ENCODE results near the gene RBM33. TPM values are rescaled to one million over a fixed set of nuclear protein-coding genes. Genes with fewer than 3 reads are reported as not detected.

RBM33 gene
- total RNA-seq, 2 experiments from 2014 or later, result 67.6 to 81.1 TPM

DNA sequence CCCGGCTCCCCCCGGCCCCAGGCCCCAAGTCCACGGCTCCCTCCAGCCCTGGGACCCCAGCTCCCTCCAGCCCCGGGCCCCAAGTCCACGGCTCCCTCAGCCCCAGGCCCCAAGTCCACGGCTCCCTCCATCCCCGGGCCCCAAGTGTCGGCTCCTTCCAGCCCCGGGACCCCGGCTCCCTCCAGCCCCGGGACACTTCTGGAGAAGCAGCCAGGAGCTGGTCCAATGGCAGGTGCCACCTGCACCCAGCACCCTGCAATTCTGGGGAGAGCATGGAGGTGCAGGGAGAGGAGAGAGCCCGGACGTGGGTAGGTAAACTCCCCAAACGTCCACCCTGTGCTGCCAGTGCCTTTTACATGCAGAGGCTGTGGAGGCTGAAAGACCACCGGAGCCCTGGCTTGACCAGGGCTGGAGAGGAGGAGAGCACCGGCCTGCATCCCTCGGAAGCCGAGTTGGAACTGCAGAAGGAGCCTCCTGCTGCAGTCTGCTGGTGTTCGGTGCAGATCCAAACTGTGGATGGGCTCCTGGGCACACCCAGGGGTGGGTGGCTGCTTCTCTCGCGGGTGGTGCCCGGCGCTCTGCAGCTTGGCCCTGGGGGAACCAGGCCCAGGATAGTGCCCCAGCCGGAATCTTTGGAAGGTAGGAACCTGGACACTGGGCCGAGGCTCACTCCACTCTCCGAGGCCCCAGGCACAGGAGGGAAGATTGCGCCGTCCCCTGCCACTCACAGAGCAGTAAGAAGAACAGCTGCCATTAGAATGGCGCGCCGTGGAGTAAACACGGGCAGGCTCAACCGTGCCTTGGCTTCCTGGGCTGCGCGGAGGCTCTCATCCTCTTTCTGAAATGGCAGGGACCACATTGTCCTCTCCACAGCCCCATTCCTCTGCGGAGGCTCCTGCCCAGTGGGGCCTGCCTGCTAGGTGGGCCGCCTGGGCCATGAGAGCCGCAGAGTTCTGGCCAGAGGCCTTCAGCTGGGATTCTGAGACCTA, 153.1 kb downstream of the RBM33 start:
- CTCF ChIA-PET, result interaction anchor here (0.7 to 1.6 kb wide), 2 partner anchors 199 to 888 kb away, joined by 3 read pairs; no protein-coding TSS in a partner anchor
- no peaks in the 10 kb centered on the region for H3K4me1 Mint-ChIP-seq
- DNase-seq (no peak), ATAC-seq (peak; percentile 14)
- H3K36me3 Mint-ChIP-seq (ENCODE audit: low read depth), result no peaks in the 10 kb centered on the region
- POLR2A ChIA-PET, result interaction anchor here (0.6 kb wide), 1 partner anchor 1616 kb away, joined by 3 read pairs; no protein-coding TSS in a partner anchor
- no peak overlapping the region for H3K4me3 Mint-ChIP-seq
- intact Hi-C loops (cut with DNase I, micrococcal nuclease), result loop anchor here (1.0 to 5.0 kb wide), 2 partner anchors 675 to 1019 kb away; no protein-coding TSS in a partner anchor
- H3K27ac Mint-ChIP-seq, result no peak overlapping the region
- peaks cover 31% of the 10 kb centered on the region for H3K27me3 Mint-ChIP-seq
- no peaks in the 10 kb centered on the region for H3K9me3 Mint-ChIP-seq (ENCODE audit: low read depth)

DNA sequence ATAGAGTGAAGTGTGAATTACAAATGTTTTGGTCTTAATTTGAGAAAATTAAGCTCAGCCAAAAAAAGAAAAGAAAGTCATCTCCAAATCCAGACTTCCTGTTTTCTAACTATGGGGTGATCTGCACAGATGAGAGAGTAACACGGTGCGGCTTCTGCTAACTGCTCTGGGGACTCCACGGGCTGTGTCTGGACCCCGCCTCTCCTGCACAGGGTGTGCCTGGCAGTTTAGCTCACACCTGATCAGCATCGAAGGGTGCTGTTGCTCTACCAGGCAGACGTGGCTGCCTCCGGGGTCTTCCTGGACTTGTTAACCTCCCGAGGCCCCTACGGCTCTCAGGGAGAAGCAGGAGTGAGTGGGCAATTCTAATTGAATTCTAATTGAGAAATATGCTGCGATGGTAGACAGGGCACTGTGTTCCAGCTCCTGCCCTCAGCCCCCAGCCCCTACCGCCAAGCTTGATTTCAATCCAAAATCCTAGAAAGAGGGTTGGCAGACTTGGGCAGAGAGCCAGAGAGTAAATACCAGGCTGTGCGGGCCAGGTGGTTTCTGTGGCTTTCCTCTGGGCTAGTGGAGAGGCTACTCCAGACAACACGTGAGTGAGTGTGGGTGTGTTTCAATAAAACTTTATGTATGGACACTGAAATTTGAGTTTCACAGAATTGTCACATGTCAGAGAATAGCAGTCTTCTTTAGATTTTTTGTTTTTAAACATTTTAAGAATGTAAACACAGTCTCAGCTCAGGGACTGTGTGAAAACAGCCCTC, 154.4 kb downstream of the RBM33 start:
- H3K9me3 Mint-ChIP-seq (ENCODE audit: low read depth), result no peaks in the 10 kb centered on the region
- no peak for DNase-seq
- H3K4me3 Mint-ChIP-seq, result no peak overlapping the region
- CTCF ChIA-PET, result interaction anchor here (1.0 to 1.3 kb wide), 2 partner anchors 9 to 676 kb away, joined by 6 read pairs; no protein-coding TSS in a partner anchor
- H3K27me3 Mint-ChIP-seq, result peaks cover 38% of the 10 kb centered on the region
- ATAC-seq, result no peak
- POLR2A ChIA-PET, result interaction anchor here (0.6 kb wide), 1 partner anchor 1618 kb away, joined by 3 read pairs; no protein-coding TSS in a partner anchor
- intact Hi-C loops (cut with DNase I, micrococcal nuclease), result loop anchor here in 1 of 2 experiments (5.0 kb wide), 1 partner anchor 673 kb away; no protein-coding TSS in a partner anchor
- peaks cover 2% of the 10 kb centered on the region for H3K4me1 Mint-ChIP-seq
- no peak overlapping the region for H3K27ac Mint-ChIP-seq
- H3K36me3 Mint-ChIP-seq (ENCODE audit: low read depth), result no peaks in the 10 kb centered on the region

DNA sequence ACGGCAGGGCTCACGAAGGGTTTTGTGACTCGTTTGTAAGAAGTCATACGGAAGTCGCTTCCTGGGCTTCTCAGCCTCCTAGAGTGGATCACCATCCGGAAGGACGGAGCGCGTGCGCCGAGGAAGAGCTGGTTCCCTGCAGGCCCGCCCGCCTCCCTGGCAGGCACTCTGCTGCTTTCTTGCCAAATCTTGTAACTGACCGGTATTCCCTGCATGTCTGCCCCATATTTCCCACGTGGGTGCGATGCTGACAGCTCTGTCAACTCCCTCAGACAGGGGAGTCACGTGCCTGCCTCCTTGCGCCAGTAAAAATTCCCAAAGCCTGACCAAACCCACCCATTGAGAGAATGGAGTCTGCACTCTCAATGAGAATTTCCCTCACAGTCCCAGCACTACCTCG, 155.1 kb downstream of the RBM33 start:
- ATAC-seq, result no peak

DNA sequence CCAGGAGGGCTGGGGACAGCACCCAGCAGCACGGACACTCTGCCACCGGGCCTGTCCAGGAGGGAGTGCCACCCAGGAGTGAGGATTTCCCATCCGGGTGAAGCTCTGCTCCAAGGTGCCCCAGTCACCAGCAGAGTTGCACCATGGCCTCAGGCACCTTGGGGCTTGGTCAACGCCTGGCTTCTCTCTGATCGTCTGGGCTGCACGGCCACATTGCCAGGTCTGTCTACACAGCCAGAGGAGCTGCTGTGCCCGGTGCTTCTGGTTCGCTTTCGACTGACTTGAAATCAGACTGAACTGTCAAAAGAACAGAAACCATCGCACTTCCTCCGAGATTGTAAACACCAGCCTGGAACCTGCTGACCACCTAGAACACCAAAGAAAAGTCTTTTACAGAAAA, 155.8 kb downstream of the RBM33 start:
- Mint-ChIP-seq H3K9me3 (ENCODE audit: low read depth) (no peaks in the 10 kb centered on the region), H3K4me3 (no peak overlapping the region), H3K27me3 (peaks cover 41% of the 10 kb centered on the region), H3K4me1 (peaks cover 7% of the 10 kb centered on the region), H3K36me3 (ENCODE audit: low read depth) (no peaks in the 10 kb centered on the region), H3K27ac (no peak overlapping the region)
- ATAC-seq (no peak), DNase-seq (no peak)
- CTCF ChIA-PET, result no interaction called here
- POLR2A ChIA-PET, result no interaction called here
- intact Hi-C loops (cut with DNase I, micrococcal nuclease), result loop anchor here (10.0 kb wide), 3 partner anchors 426 to 1474 kb away; no protein-coding TSS in a partner anchor

More for the DNA sequence above, 155.1 kb downstream of the RBM33 start:
- Mint-ChIP-seq H3K36me3 (ENCODE audit: low read depth) (no peaks in the 10 kb centered on the region), H3K4me3 (no peak overlapping the region), H3K27me3 (peaks cover 41% of the 10 kb centered on the region), H3K4me1 (peaks cover 6% of the 10 kb centered on the region), H3K9me3 (ENCODE audit: low read depth) (no peaks in the 10 kb centered on the region), H3K27ac (no peak overlapping the region)
- no peak for DNase-seq
- ChIA-PET CTCF (interaction anchor here (1.0 to 1.3 kb wide), 2 partner anchors 9 to 675 kb away, joined by 6 read pairs; no protein-coding TSS in a partner anchor), POLR2A (no interaction called here)
- intact Hi-C loops (cut with DNase I, micrococcal nuclease), result loop anchor here in 1 of 2 experiments (5.0 kb wide), 1 partner anchor 673 kb away; no protein-coding TSS in a partner anchor

DNA sequence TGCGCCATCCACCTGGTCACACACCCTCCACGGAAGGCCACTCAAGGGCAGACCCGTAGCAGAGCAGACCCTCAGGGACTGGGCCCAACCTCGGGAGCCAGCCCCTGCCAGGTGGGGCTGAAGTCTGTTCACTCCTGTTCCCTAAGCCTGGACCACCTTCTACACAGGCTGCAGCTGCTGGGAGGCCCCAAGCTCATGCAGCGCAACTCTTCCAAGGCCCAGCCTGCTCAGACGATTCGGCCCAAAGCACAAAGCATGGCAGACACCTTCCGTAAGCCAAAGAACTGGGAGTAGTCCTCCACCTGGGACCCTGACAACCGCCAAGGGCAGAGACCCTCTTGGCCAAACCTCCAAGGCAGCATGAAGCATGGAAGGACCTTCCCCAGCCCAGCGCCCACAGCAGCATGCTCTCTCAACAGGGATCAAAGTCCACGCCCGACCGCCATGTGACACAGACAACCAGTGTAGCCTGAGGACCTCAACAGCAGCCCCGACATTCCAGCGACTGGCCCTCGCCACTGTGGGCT, 156.3 kb downstream of the RBM33 start:
- no peak for ATAC-seq
- no peaks in the 10 kb centered on the region for H3K36me3 Mint-ChIP-seq (ENCODE audit: low read depth)
- ChIA-PET POLR2A (no interaction called here), CTCF (no interaction called here)
- H3K4me1 Mint-ChIP-seq, result peaks cover 8% of the 10 kb centered on the region
- peaks cover 40% of the 10 kb centered on the region for H3K27me3 Mint-ChIP-seq
- no peaks in the 10 kb centered on the region for H3K9me3 Mint-ChIP-seq (ENCODE audit: low read depth)
- H3K27ac Mint-ChIP-seq, result no peak overlapping the region
- intact Hi-C loops (cut with DNase I, micrococcal nuclease), result loop anchor here (10.0 kb wide), 3 partner anchors 426 to 1474 kb away; no protein-coding TSS in a partner anchor
- DNase-seq, result no peak
- no peak overlapping the region for H3K4me3 Mint-ChIP-seq

DNA sequence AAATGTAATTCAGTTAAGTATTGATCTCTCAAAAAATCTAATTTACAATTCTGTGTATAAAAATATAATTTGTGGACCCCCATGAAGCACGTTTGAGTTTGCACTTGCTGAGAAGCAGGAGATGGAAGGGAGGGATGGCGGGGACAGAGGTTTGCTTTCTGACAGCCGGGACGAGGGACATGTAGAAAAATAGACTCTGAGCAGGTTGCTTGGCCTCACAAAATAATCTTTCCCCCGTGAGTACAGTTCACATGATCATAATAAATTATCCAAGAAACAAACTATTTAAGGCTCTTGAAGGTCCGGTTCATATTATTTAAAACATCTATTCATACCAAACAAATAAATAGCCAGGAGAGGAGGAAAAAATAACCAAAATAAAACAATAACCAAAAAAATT, 157.8 kb downstream of the RBM33 start:
- ChIA-PET CTCF (no interaction called here), POLR2A (no interaction called here)
- peaks cover 49% of the 10 kb centered on the region for H3K27me3 Mint-ChIP-seq
- H3K9me3 Mint-ChIP-seq (ENCODE audit: low read depth), result no peaks in the 10 kb centered on the region
- intact Hi-C loops (cut with DNase I, micrococcal nuclease), result loop anchor here (10.0 kb wide), 3 partner anchors 427 to 1473 kb away; no protein-coding TSS in a partner anchor
- H3K4me1 Mint-ChIP-seq, result peaks cover 10% of the 10 kb centered on the region
- peak overlapping the region; percentile 8 for H3K4me3 Mint-ChIP-seq
- no peak for DNase-seq
- H3K36me3 Mint-ChIP-seq (ENCODE audit: low read depth), result no peaks in the 10 kb centered on the region
- H3K27ac Mint-ChIP-seq, result no peak overlapping the region
- no peak for ATAC-seq

DNA sequence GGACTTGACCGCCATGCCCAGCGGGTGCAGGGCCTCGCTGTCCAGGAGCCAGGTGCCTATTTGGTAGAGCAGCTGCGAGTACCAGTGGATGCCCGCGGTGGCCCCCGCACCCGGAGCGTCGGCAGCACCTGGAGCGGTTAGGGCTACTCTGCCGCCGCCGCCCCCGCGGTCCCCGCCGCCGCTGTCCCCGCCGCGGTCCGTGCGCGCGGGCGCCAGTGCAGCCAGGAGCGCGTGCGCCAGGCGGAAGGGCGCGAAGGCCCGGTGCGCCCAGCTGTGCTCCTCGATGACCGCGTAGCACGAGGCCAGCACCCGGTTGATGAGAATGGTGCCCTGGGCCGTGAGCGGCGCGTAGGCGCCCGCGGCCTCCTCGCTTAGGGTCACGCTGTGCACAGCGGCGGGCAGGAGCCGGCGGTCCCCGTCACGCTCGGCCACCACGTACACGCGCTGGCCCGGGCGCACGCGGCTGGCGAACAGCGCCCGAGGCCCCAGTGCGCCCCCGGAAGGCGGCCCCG, 158.5 kb downstream of the RBM33 start:
- H3K4me3 Mint-ChIP-seq, result no peak overlapping the region
- H3K9me3 Mint-ChIP-seq (ENCODE audit: low read depth), result no peaks in the 10 kb centered on the region
- no peak overlapping the region for H3K27ac Mint-ChIP-seq
- ChIA-PET CTCF (no interaction called here), POLR2A (no interaction called here)
- H3K36me3 Mint-ChIP-seq (ENCODE audit: low read depth), result no peaks in the 10 kb centered on the region
- DNase-seq (no peak), ATAC-seq (no peak)
- H3K4me1 Mint-ChIP-seq, result peaks cover 14% of the 10 kb centered on the region
- intact Hi-C loops (cut with DNase I, micrococcal nuclease), result loop anchor here (10.0 kb wide), 3 partner anchors 428 to 1472 kb away; no protein-coding TSS in a partner anchor
- H3K27me3 Mint-ChIP-seq, result peaks cover 55% of the 10 kb centered on the region

DNA sequence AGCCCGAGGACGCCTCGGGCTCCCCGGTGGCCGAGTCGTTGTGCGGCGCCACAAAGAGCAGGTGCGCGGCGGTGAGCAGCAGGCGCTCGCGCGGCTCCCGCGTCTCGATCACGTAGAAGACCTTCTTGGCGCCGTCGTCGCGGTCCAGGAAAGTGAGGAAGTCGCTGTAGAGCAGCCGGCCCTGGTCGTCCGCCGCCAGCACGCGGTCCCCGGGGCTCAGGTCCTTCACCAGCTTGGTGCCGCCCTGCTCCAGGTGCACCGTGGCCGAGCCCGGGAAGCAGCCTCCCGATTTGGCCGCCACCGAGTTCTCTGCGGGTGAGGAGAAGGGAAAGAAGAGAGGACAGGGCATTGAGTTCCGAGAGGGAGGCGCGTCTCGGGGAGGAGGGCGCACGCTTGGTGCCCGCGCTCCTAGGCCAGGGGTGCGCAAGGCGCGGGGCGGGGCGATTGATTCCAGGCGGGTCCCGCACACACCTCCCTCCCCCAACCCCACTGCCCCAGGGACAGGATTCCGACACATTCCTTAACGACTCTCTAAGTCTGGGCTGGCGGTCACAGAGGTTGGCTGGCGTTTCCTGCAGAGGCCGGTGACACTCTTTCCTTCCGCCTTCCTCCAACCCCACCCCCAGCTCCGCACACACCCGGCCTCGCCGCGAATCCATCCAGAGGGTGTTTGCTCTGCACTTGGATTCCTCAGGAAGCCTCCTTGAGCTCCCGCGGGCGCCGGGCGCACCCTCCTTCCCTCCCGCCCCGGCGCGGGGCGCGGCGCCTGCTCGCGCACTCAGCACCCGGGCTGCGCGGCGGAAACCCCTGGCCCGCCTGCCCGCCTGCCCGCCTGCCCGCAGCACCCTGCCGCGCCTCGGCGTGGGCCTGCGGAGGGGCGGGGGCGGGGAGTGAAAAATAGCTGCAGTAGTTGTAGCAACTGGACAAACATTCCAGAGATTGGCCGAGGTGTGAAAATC, 159.2 kb downstream of the RBM33 start:
- CTCF ChIA-PET, result interaction anchor here (0.6 kb wide), 1 partner anchor 269 kb away, joined by 4 read pairs; no protein-coding TSS in a partner anchor

DNA sequence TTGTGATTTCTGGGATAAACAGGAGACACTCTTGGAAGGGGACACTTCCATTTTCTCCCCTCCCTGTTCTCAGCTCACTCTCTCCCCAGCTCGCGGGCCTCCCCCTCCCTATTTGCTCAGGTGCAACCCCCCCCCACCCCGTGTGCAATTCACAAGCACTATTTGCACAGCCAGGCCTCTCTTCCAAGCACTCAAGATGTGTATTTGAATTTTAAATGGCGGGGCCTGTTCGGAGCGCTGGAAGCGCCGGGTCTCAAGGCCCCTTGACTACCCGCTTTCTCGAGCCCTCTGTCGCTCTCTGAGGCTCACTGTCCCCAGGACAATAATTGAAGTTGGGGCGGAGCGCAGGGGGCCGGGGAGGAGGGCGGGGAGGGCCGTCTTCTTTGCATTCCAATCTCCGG, 160.0 kb downstream of the RBM33 start:
- Mint-ChIP-seq H3K27ac (no peak overlapping the region), H3K4me3 (no peak overlapping the region), H3K4me1 (peaks cover 17% of the 10 kb centered on the region), H3K9me3 (ENCODE audit: low read depth) (no peaks in the 10 kb centered on the region), H3K27me3 (peaks cover 58% of the 10 kb centered on the region), H3K36me3 (ENCODE audit: low read depth) (no peaks in the 10 kb centered on the region)
- DNase-seq (no peak), ATAC-seq (no peak)
- CTCF ChIA-PET, result interaction anchor here (0.6 kb wide), 1 partner anchor 270 kb away, joined by 4 read pairs; no protein-coding TSS in a partner anchor
- POLR2A ChIA-PET, result interaction anchor here (0.5 kb wide), 1 partner anchor 303 kb away, joined by 5 read pairs; no protein-coding TSS in a partner anchor
- intact Hi-C loops (cut with DNase I, micrococcal nuclease), result loop anchor here (2.0 to 10.0 kb wide), 5 partner anchors 296 to 1470 kb away; no protein-coding TSS in a partner anchor

More for the DNA sequence above, 159.2 kb downstream of the RBM33 start:
- H3K27ac Mint-ChIP-seq, result no peak overlapping the region
- intact Hi-C loops (cut with DNase I, micrococcal nuclease), result loop anchor here (2.0 to 10.0 kb wide), 5 partner anchors 295 to 1471 kb away; no protein-coding TSS in a partner anchor
- H3K9me3 Mint-ChIP-seq (ENCODE audit: low read depth), result no peaks in the 10 kb centered on the region
- peak overlapping the region; percentile 51 for H3K4me3 Mint-ChIP-seq
- ATAC-seq (no peak), DNase-seq (peak; percentile 40)
- H3K36me3 Mint-ChIP-seq (ENCODE audit: low read depth), result no peaks in the 10 kb centered on the region
- H3K4me1 Mint-ChIP-seq, result peaks cover 14% of the 10 kb centered on the region
- POLR2A ChIA-PET, result interaction anchor here (0.5 to 0.6 kb wide), 2 partner anchors 303 to 967 kb away, joined by 3 to 5 read pairs; no protein-coding TSS in a partner anchor
- peaks cover 53% of the 10 kb centered on the region for H3K27me3 Mint-ChIP-seq
